K562 (cell line): Measurements from ENCODE around the gene WDR91. TPM values are rescaled to one million over a fixed set of nuclear protein-coding genes. Genes with fewer than 3 reads are reported as not detected.

ENCODE experiments used
- ATAC-seq: fragments of 200-7000 bp; cut with Tn5 transposase; 3 replicates; pipeline ENCODE4 v1.9.1; 2020; ENCODE audit warnings: moderate library complexity
- BruUV-seq: library from RNA; stranded (reverse); fragments of 400-500 nt; replicated peaks from 2 replicates; lab custom pipeline; 2021; lab: Mats Ljungman, UMichigan
- CTCF ChIA-PET: fragments of 300-600 bp; formaldehyde crosslinking; extraction: SDS; loops from one replicate; lab custom pipeline; 2021; ENCODE audit warnings: low intra/inter-chr PET ratio; lab: Yijun Ruan, JAX
- POLR2A ChIA-PET: fragments of 300-600, 350-650 bp; sonication (Branson Sonifier 250); formaldehyde crosslinking; extraction: SDS; loops from one replicate; lab custom pipeline; 2021; ENCODE audit warnings: antibody characterized with exemption, inconsistent platforms; lab: Yijun Ruan, JAX
- DNase-seq, 4 experiments: peaks; one replicate each; pipeline versions ENCODE4 v3.0.0 to v3.0.0-alpha.2; 2011 to 2018; ENCODE audit warnings: low spot score in 3 of 4, mixed read lengths in 3 of 4; ENCODE audit errors: extremely low read depth in 1 of 4
- FAIRE-seq: peaks from 2 replicates; lab custom pipeline; 2011; peaks lifted over from hg19 to GRCh38; lab: Jason Lieb, UNC
- H2AFZ ChIP-seq: 2 replicates; pipeline ENCODE4 v1.6.0; 2011; ENCODE audit warnings: low read depth, low read length, control low read depth, inconsistent platforms
- H3K27ac ChIP-seq: fragments of 200-600 bp; 3 replicates; pipeline ENCODE4 v1.8.0; 2011; ENCODE audit warnings: low read depth, mild to moderate bottlenecking, control low read depth, inconsistent platforms, low read length, moderate library complexity, mixed read lengths; ENCODE audit errors: extremely low read depth
- H3K27me3 ChIP-seq, 2 experiments: fragments of 300-600 bp in 1 of 2; 2 replicates in 1 of 2; 3 replicates in 1 of 2; pipeline versions ENCODE4 v1.6.0 to v1.8.0; 2011; ENCODE audit warnings: inconsistent platforms in 2 of 2, low read length in 2 of 2, mild to moderate bottlenecking in 1 of 2, mixed read lengths in 1 of 2, moderate library complexity in 1 of 2; ENCODE audit not compliant: control insufficient read depth in 2 of 2, insufficient read depth in 2 of 2
- H3K36me3 ChIP-seq: fragments of 300-600 bp; 3 replicates; pipeline ENCODE4 v1.8.0; 2011; ENCODE audit warnings: mild to moderate bottlenecking, low read length, inconsistent platforms; ENCODE audit not compliant: control insufficient read depth, insufficient read depth
- H3K4me1 ChIP-seq, 2 experiments: fragments of 200-600 bp in 1 of 2; replicated peaks in 1 of 2; 2 replicates in 1 of 2; 3 replicates in 1 of 2; pipeline versions ENCODE4 v1.5.1 to v1.8.0; 2011; ENCODE audit warnings: inconsistent platforms in 2 of 2, low read length in 2 of 2, mild to moderate bottlenecking in 1 of 2, mixed read lengths in 1 of 2, moderate library complexity in 1 of 2; ENCODE audit not compliant: control insufficient read depth in 2 of 2, insufficient read depth in 2 of 2
- H3K4me2 ChIP-seq: 2 replicates; pipeline ENCODE4 v1.6.1; 2011; ENCODE audit warnings: low read length, control low read depth, inconsistent platforms, mixed read lengths; ENCODE audit not compliant: insufficient read depth
- H3K4me3 ChIP-seq: fragments of 200-600 bp; sonication (generic), shearing (Covaris generic); 2 replicates; pipeline ENCODE4 v1.5.1; 2016; ENCODE audit warnings: control low read depth, inconsistent platforms
- H3K79me2 ChIP-seq: fragments of 200-600 bp; 3 replicates; pipeline ENCODE4 v1.8.0; 2011; ENCODE audit warnings: low read length, inconsistent platforms; ENCODE audit not compliant: control insufficient read depth, insufficient read depth
- H3K9ac ChIP-seq, 2 experiments: 2 replicates each; pipeline versions ENCODE4 v1.6.0 to v1.6.1; 2011; ENCODE audit warnings: low read depth in 2 of 2, low read length in 2 of 2, control low read depth in 1 of 2, inconsistent platforms in 1 of 2, mild to moderate bottlenecking in 1 of 2, mixed read lengths in 1 of 2; ENCODE audit not compliant: insufficient read depth in 1 of 2
- H3K9me1 ChIP-seq: one replicate; pipeline ENCODE4 v1.6.0; 2011; ENCODE audit warnings: inconsistent platforms, mild to moderate bottlenecking, low read length, moderate library complexity; ENCODE audit not compliant: control insufficient read depth, insufficient read depth
- H3K9me3 ChIP-seq: replicated peaks from 2 replicates; pipeline ENCODE4 v1.5.1; 2011; ENCODE audit warnings: low read depth, low read length, inconsistent platforms; ENCODE audit not compliant: control insufficient read depth, insufficient read depth
- H4K20me1 ChIP-seq: replicated peaks from 2 replicates; pipeline ENCODE4 v1.6.1; 2011; ENCODE audit warnings: low read length, inconsistent platforms, mixed read lengths; ENCODE audit not compliant: control insufficient read depth, insufficient read depth
- C11orf30 ChIP-seq: fragments of 450-650 bp; IDR thresholded peaks from 2 replicates; pipeline ENCODE4 v1.6.1; 2016; ENCODE audit warnings: low read depth, mild to moderate bottlenecking
- GATAD2A ChIP-seq: fragments of 450-650 bp; IDR thresholded peaks from 2 replicates; pipeline ENCODE4 v1.6.1; 2017
- GTF2A2 ChIP-seq: IDR thresholded peaks from 2 replicates; pipeline ENCODE4 v1.6.1; 2016; ENCODE audit warnings: mild to moderate bottlenecking, missing genetic modification characterization, missing compliant biosample characterization
- RBBP5 ChIP-seq: fragments of 200-600 bp; sonication (generic); IDR thresholded peaks from 2 replicates; pipeline ENCODE4 v1.6.1; 2012; ENCODE audit warnings: borderline replicate concordance, mild to moderate bottlenecking, low read length, control low read depth, inconsistent platforms; ENCODE audit not compliant: insufficient read depth, poor library complexity, severe bottlenecking
- SMARCE1 ChIP-seq: fragments of 450-650 bp; IDR thresholded peaks from 2 replicates; pipeline ENCODE4 v1.7.1; 2016; ENCODE audit warnings: mild to moderate bottlenecking
- SUPT5H ChIP-seq: fragments of 450-650 bp; IDR thresholded peaks from 2 replicates; pipeline ENCODE4 v1.6.1; 2016
- TAF9B ChIP-seq: fragments of 450-650 bp; IDR thresholded peaks from 2 replicates; pipeline ENCODE4 v1.6.1; 2018; ENCODE audit warnings: mild to moderate bottlenecking; ENCODE audit not compliant: partially characterized antibody
- ZNF224 ChIP-seq: sonication (generic); formaldehyde crosslinking; IDR thresholded peaks from 2 replicates; pipeline ENCODE4 v1.8.0; 2022; ENCODE audit warnings: mild to moderate bottlenecking, missing genetic modification reagents
- ZNF583 ChIP-seq: fragments of 250-450 bp; sonication (Bioruptor Pico); IDR thresholded peaks from 2 replicates; pipeline ENCODE4 v1.4.0; 2020
- WGBS: fragments of 100-300 bp; shearing (Covaris generic); methylation state at CpG from one replicate; pipeline ENCODE4 v1.1.6; 2016; ENCODE audit warnings: low coverage, mixed read lengths; ENCODE audit not compliant: insufficient coverage; ENCODE audit errors: missing lambda C conversion rate; 5-methylcytosine and 5-hydroxymethylcytosine counted together
- in situ Hi-C: fragments of 300-500 bp; cut with MboI; formaldehyde crosslinking; loops from 4 replicates; pipeline ENCODE4 v1.15.0; 2018; ENCODE audit warnings: inconsistent platforms, mixed read lengths
- intact Hi-C: fragments of 100-400 bp; cut with micrococcal nuclease; formaldehyde crosslinking; loops from 2 replicates; pipeline ENCODE4 v1.14.2; 2022
- polyA plus RNA-seq, 8 experiments: library from polyadenylated mRNA; depleted of rRNA in 4 of 8; stranded (reverse) in 5 of 8; unstranded in 3 of 8; fragments of >200 nt; fragmentation: Nextera tagmentation in 2 of 8; fragmentation: Illumina TruSeq in 1 of 8; extraction: Ambion mirVana in 2 of 8; extraction: Trizol in 1 of 8; gene quantifications; 2 replicates each; pipeline versions ENCODE4 v1.2.1 to v1.2.3, GENCODE V29; 2011 to 2014; ENCODE audit warnings: inconsistent platforms in 1 of 8, missing spikeins in 1 of 8
- total RNA-seq, 7 experiments: library from RNA; depleted of rRNA in 6 of 7; stranded (reverse); fragments of >200 nt in 6 of 7; fragmentation: Illumina TruSeq in 2 of 7; extraction: Trizol in 2 of 7; gene quantifications; 2 replicates each; pipeline versions ENCODE4 v1.2.1 to v1.2.3, GENCODE V29; 2011 to 2021; ENCODE audit warnings: low replicate concordance in 1 of 7
- TF ChIP-seq, protein P1 (sequence below): fragments of 250-450 bp; sonication (Bioruptor Pico); IDR thresholded peaks from 2 replicates; pipeline ENCODE4 v1.9.0; 2021; ENCODE audit warnings: mild to moderate bottlenecking, inconsistent platforms
- TF ChIP-seq, protein P2 (sequence below): fragments of 450-650 bp; IDR thresholded peaks from 2 replicates; pipeline ENCODE4 v1.7.1; 2018; ENCODE audit warnings: mild to moderate bottlenecking, low read depth; ENCODE audit not compliant: partially characterized antibody
- TF ChIP-seq, protein P3 (sequence below), 2 experiments: fragments of 250-450 bp in 1 of 2; fragments of 450-650 bp in 1 of 2; sonication (Bioruptor Pico) in 1 of 2; IDR thresholded peaks; 2 replicates each; pipeline versions ENCODE4 v1.6.1 to v1.8.0; 2016 to 2021; ENCODE audit warnings: mild to moderate bottlenecking in 2 of 2, moderate library complexity in 2 of 2, missing compliant biosample characterization in 1 of 2, missing genetic modification characterization in 1 of 2

Gene WDR91
- total and polyA plus RNA-seq, 9 of the 15 experiments (the other 6 are each of a cell fraction or from before 2014, with no cell fraction given): 1.9 to 18.2 (median 9.8) TPM

DNA sequence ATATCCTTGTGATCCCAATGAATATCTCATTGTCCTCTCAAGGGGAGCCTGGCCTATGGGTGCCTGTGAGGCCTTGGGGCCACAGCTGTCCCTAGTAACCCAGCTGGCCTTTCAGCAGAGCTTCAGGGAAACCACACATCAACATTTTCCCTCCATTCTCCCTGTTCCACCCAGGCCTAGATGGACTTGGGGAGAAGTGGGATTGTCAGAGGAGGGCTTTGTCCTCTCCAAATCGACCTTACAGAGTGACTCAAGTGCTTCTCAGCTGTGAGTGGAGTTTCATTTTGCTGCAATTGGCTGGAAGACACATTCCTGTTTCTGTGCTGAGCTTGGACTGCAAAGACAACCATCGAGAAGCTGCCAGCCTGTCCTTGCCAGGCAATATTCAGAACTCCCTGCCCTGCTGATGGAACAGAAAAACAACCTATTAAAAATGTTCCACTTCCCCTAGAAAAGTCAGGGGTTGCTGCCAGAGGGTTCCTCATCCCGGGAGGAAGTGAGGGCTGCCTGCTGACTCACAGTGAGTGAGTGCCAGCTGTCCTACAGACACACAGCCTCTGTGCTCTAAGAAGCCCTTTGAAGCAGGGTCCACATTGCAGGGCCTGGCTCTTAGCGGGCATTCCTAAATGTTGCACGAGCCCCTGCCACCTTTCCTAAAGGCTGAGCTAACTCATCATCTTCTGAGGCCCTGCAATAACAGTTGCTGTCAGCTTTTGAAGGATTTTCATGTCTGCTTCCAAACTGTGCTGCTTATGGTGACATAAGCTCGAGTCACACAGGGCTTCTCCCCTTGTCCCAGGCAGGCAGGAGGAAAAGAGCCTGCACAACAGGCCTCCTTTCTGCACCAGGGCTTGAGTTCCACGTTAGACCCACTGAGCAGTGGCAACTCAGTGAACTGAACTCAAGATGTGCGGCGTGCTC is 42.8 kb upstream of the WDR91 start (continued):
- TF ChIP-seq, protein P1, sequence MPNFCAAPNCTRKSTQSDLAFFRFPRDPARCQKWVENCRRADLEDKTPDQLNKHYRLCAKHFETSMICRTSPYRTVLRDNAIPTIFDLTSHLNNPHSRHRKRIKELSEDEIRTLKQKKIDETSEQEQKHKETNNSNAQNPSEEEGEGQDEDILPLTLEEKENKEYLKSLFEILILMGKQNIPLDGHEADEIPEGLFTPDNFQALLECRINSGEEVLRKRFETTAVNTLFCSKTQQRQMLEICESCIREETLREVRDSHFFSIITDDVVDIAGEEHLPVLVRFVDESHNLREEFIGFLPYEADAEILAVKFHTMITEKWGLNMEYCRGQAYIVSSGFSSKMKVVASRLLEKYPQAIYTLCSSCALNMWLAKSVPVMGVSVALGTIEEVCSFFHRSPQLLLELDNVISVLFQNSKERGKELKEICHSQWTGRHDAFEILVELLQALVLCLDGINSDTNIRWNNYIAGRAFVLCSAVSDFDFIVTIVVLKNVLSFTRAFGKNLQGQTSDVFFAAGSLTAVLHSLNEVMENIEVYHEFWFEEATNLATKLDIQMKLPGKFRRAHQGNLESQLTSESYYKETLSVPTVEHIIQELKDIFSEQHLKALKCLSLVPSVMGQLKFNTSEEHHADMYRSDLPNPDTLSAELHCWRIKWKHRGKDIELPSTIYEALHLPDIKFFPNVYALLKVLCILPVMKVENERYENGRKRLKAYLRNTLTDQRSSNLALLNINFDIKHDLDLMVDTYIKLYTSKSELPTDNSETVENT (CRISPR knock-in tag): no peak
- TF ChIP-seq ZNF583 (CRISPR knock-in tag): no peak

DNA sequence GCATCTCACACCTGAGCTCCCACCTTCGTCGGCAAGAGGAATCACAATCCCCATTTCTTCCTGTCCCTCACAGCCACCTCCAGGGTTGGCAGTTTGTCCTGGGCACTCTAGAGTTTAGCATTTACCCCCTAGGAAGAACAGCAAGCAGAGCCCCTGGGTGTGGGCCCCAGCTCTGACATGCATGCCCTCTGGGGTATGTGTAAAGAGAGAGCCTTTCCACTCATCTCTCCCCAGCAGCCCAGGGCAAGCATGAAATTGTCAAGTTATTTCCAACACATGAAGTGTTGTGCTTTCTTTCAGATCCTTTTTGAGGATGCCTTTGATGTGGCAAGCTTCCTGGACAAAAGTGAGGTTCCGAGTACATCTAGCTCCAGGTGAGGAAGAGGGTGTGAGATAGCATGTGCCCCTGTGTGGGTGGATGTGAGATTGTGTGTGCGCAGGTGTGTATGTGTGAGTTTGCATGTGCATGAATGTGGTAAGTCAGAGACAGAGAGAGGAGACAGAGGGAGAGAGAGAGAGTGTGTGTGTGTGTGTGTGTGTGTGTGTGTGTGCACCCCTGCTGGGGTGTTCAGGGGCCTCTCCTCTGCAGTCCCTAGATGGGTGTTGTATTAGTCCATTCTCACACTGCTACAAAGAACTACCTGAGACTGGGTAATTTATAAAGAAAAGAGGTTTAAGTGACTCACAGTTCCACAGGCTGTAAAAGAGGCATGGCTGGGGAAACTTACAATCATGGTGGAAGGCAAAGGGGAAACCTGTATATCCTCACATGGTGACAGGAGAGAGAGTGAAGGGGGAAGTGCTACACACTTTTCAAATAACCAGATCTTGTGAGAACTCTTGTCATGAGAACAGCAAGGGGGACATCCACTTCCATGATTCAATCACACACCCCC is 40.4 kb upstream of the WDR91 start:
- DNase-seq (no peak), FAIRE-seq (no peak), ATAC-seq (no peak)
- ChIA-PET POLR2A (no interaction called here), CTCF (no interaction called here)
- no peaks in the 10 kb centered on the region for H3K79me2 ChIP-seq
- intact Hi-C loops (no loop called here), in situ Hi-C loops (no loop called here)
- no peaks in the 10 kb centered on the region for H3K9me1 ChIP-seq
- no peaks in the 10 kb centered on the region for H4K20me1 ChIP-seq
- H3K27ac ChIP-seq: no peak overlapping the region
- H2AFZ ChIP-seq: no peak overlapping the region
- H3K4me2 ChIP-seq: no peak overlapping the region
- peaks cover 0 to 3% of the 10 kb centered on the region in 2 experiments; a peak in 2 of 5 replicates for H3K4me1 ChIP-seq
- H3K9ac ChIP-seq: no peak overlapping the region
- no TSS peak for BruUV-seq
- H3K36me3 ChIP-seq: no peaks in the 10 kb centered on the region
- WGBS: 10% methylated on average over 4 of the region's 4 CpGs
- H3K27me3 ChIP-seq: peaks cover 22 to 61% of the 10 kb centered on the region in 2 experiments; a peak in 4 of 5 replicates
- H3K9me3 ChIP-seq: no peaks in the 10 kb centered on the region
- H3K4me3 ChIP-seq: no peak overlapping the region
- TF ChIP-seq SUPT5H (no peak), C11orf30 (no peak), SMARCE1 (no peak), TAF9B (no peak), GATAD2A (no peak), RBBP5 (no peak), ZNF224 (CRISPR knock-in tag) (no peak), GTF2A2 (no peak)
- TF ChIP-seq, protein P2, sequence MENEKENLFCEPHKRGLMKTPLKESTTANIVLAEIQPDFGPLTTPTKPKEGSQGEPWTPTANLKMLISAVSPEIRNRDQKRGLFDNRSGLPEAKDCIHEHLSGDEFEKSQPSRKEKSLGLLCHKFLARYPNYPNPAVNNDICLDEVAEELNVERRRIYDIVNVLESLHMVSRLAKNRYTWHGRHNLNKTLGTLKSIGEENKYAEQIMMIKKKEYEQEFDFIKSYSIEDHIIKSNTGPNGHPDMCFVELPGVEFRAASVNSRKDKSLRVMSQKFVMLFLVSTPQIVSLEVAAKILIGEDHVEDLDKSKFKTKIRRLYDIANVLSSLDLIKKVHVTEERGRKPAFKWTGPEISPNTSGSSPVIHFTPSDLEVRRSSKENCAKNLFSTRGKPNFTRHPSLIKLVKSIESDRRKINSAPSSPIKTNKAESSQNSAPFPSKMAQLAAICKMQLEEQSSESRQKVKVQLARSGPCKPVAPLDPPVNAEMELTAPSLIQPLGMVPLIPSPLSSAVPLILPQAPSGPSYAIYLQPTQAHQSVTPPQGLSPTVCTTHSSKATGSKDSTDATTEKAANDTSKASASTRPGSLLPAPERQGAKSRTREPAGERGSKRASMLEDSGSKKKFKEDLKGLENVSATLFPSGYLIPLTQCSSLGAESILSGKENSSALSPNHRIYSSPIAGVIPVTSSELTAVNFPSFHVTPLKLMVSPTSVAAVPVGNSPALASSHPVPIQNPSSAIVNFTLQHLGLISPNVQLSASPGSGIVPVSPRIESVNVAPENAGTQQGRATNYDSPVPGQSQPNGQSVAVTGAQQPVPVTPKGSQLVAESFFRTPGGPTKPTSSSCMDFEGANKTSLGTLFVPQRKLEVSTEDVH: no peak
- TF ChIP-seq, protein P3, sequence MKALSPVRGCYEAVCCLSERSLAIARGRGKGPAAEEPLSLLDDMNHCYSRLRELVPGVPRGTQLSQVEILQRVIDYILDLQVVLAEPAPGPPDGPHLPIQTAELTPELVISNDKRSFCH (CRISPR knock-in tag; IDR thresholded peaks at IDR 0.05): no peak
- TF ChIP-seq, protein P3 (tag; IDR thresholded peaks at IDR 0.05): no peak
